Middle frontal gyrus (tissue), 1 donor: Measurements from ENCODE around the gene OPRD1.

Experiments used
- DNase-seq: peaks from one replicate; pipeline ENCODE4 v3.0.0-alpha.2; 2015; ENCODE audit warnings: low spot score; ENCODE audit errors: extremely low spot score

OPRD1 gene

GRCh38 chr1:28905921-28906666 is 94.1 kb downstream of the OPRD1 start:
- DNase-seq: no peak

GRCh38 chr1:28909198-28909597 is 97.2 kb downstream of the OPRD1 start:
- DNase-seq: no peak

GRCh38 chr1:28910379-28911115 is 98.6 kb downstream of the OPRD1 start:
- no peak for DNase-seq

GRCh38 chr1:28913786-28914227 is 101.8 kb downstream of the OPRD1 start:
- DNase-seq: no peak

- DNase-seq: peak; percentile 57
Measured at GRCh38 chr1:28914228-28915030, 102.5 kb downstream of the OPRD1 start, which contains the start of gene EPB41. EPB41 (plus strand) TSS chr1:28914569; CDS start chr1:28987438, 72,869 bp downstream.

- DNase-seq: no peak
Measured at GRCh38 chr1:28915031-28915895, 103.3 kb downstream of the OPRD1 start.

- no peak for DNase-seq
Measured at GRCh38 chr1:28917757-28918118, 105.8 kb downstream of the OPRD1 start.
